Left lung (tissue), 10 donors: Measurements from ENCODE around the gene KDM4C. TPM values are rescaled to one million over a fixed set of nuclear protein-coding genes. Genes with fewer than 3 reads are reported as not detected.

Experiments used
- ATAC-seq: fragments of 200-7000 bp; cut with Tn5 transposase; one replicate; pipeline ENCODE4 v1.9.1; 2020; ENCODE audit warnings: moderate library complexity
- DNase-seq, 4 donors: peaks; one replicate each; pipeline ENCODE4 v3.0.0-alpha.2; 2013 to 2020
- H3K27ac ChIP-seq, 2 donors: fragments of 200-600 bp; sonication (generic) in 1 of 2; one replicate each; pipeline versions ENCODE4 v1.5.0 to v1.8.0; 2020 to 2021
- H3K27me3 ChIP-seq, 2 donors: fragments of 200-600 bp; sonication (generic) in 1 of 2; one replicate each; pipeline versions ENCODE4 v1.5.0 to v1.8.0; 2020 to 2021
- H3K36me3 ChIP-seq, 2 donors: fragments of 200-600 bp; sonication (generic) in 1 of 2; one replicate each; pipeline versions ENCODE4 v1.5.0 to v1.8.0; 2020 to 2021
- H3K4me1 ChIP-seq, 2 donors: fragments of 200-600 bp; one replicate each; pipeline ENCODE4 v1.8.0; 2021
- H3K4me3 ChIP-seq, 2 donors: fragments of 200-600 bp; sonication (generic) in 1 of 2; one replicate each; pipeline versions ENCODE4 v1.5.0 to v1.8.0; 2020 to 2021; ENCODE audit warnings: mild to moderate bottlenecking in 1 of 2
- H3K9me3 ChIP-seq, 2 donors: fragments of 200-600 bp; sonication (generic) in 1 of 2; one replicate each; pipeline versions ENCODE4 v1.5.0 to v1.8.0; 2020 to 2021
- CTCF ChIP-seq, 2 donors: fragments of 200-600 bp; sonication (generic) in 1 of 2; IDR thresholded peaks; one replicate each; pipeline versions ENCODE4 v1.5.0 to v1.8.0; 2021; ENCODE audit warnings: antibody characterized with exemption in 2 of 2
- intact Hi-C, 2 donors: fragments of 100-400 bp; cut with DNase I; formaldehyde crosslinking; loops; one replicate each; pipeline versions ENCODE4 v1.11.2 to v1.14.2; 2022
- polyA plus RNA-seq, 6 donors: library from polyadenylated mRNA; unstranded; fragments of 120-200 nt; gene quantifications; one replicate each; pipeline ENCODE4 v1.2.1, GENCODE V29; 2013; ENCODE audit not compliant: insufficient read length in 6 of 6
- total RNA-seq, 2 donors: library from RNA; stranded (reverse); fragmentation: NEBNext Ultra II Directional; extraction: Animal tissue kit (Norgen Biotek cat#: 25700); gene quantifications; one replicate each; pipeline ENCODE4 v1.2.1, GENCODE V29; 2021
- donor health status: DM: no; HTN: yes; CAD: no.
- donor health status: DM: no; HTN: no; CAD: no.

Gene KDM4C
- total and polyA plus RNA-seq, 8 donors = 11.7 to 34.8 (median 15.2) TPM

- no peak for TF ChIP-seq CTCF (IDR thresholded peaks at IDR 0.05)
- no peak for ATAC-seq
- Histone ChIP-seq H3K4me1 (peaks cover 0 to under 1% of the 10 kb centered on the region in 2 donors), H3K4me3 (no peak overlapping the region), H3K27ac (no peak overlapping the region), H3K27me3 (no peaks in the 10 kb centered on the region), H3K9me3 (no peaks in the 10 kb centered on the region), H3K36me3 (no peaks in the 10 kb centered on the region)
- intact Hi-C loops = no loop called here
- DNase-seq = no peak
These were observed 215.3 kb downstream of the KDM4C start for GRCh38 chr9:6973089-6973488.

- intact Hi-C loops = no loop called here
- no peak for ATAC-seq
- TF ChIP-seq CTCF (IDR thresholded peaks at IDR 0.05) = no peak
- H3K27ac ChIP-seq = no peak overlapping the region
- no peaks in the 10 kb centered on the region for H3K36me3 ChIP-seq
- H3K9me3 ChIP-seq = no peaks in the 10 kb centered on the region
- H3K4me3 ChIP-seq = no peak overlapping the region
- DNase-seq = no peak
- no peaks in the 10 kb centered on the region for H3K4me1 ChIP-seq
- no peaks in the 10 kb centered on the region for H3K27me3 ChIP-seq
These were observed 216.0 kb downstream of the KDM4C start for GRCh38 chr9:6973762-6974161.

GRCh38 chr9:6975198-6975597, 217.4 kb downstream of the KDM4C start:
- ATAC-seq = no peak
- no peak for DNase-seq

GRCh38 chr9:6977761-6978160, 220.0 kb downstream of the KDM4C start:
- ATAC-seq = no peak
- Histone ChIP-seq H3K4me1 (no peaks in the 10 kb centered on the region), H3K27ac (no peak overlapping the region), H3K27me3 (no peaks in the 10 kb centered on the region), H3K9me3 (no peaks in the 10 kb centered on the region), H3K4me3 (no peak overlapping the region), H3K36me3 (peaks cover 0 to 12% of the 10 kb centered on the region in 2 donors)
- intact Hi-C loops = no loop called here
- DNase-seq = no peak
- no peak for TF ChIP-seq CTCF (IDR thresholded peaks at IDR 0.05)

More at GRCh38 chr9:6975198-6975597, 217.4 kb downstream of the KDM4C start:
- no peaks in the 10 kb centered on the region for H3K4me1 ChIP-seq
- no peaks in the 10 kb centered on the region for H3K36me3 ChIP-seq
- no peak for TF ChIP-seq CTCF (IDR thresholded peaks at IDR 0.05)
- H3K4me3 ChIP-seq = no peak overlapping the region
- no peaks in the 10 kb centered on the region for H3K9me3 ChIP-seq
- intact Hi-C loops = no loop called here
- H3K27me3 ChIP-seq = no peaks in the 10 kb centered on the region
- H3K27ac ChIP-seq = no peak overlapping the region

GRCh38 chr9:6978591-6978990, 220.8 kb downstream of the KDM4C start:
- no peak overlapping the region for H3K4me3 ChIP-seq
- no peak for ATAC-seq
- H3K9me3 ChIP-seq = no peaks in the 10 kb centered on the region
- H3K27me3 ChIP-seq = no peaks in the 10 kb centered on the region
- intact Hi-C loops = no loop called here
- H3K27ac ChIP-seq = no peak overlapping the region
- H3K36me3 ChIP-seq = peaks cover 0 to 15% of the 10 kb centered on the region in 2 donors
- no peaks in the 10 kb centered on the region for H3K4me1 ChIP-seq
- DNase-seq = no peak
- TF ChIP-seq CTCF (IDR thresholded peaks at IDR 0.05) = no peak
